ENCODE measurements around the gene ARHGEF16.

ARHGEF16 gene

DNA sequence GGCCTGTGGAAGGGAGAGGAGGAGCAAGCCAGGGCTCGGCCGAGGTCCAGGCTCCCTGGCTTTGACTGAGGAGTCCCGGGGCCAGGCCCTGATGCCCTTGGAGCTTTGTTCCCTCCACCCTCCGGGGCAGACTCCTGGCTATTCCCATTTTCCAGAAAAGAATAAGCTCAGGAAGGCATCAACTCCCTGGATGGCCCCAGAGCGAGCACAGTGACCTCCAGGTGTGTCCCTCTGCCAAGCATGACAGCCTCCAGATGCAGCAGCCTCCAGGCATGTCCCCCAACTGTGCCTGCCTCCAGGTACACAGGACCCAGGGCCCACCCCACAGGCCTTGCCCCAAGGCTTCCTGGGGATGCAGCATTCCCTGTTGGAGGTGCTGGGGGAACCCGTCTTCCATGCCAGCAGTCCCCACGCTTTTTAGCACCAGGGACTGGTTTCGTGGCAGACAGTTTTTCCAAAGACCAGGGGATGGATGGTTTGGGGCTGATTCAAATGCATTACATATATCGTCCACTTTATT is 15.7 kb upstream of the ARHGEF16 start:
- no peak for DNase-seq
- ATAC-seq: no peak

GRCh38 chr1:3439346-3440299 is 14.8 kb upstream of the ARHGEF16 start:
- DNase-seq (no peak), ATAC-seq (peak; percentile 20)

- no peak for ATAC-seq
Measured at GRCh38 chr1:3440300-3440681, 14.2 kb upstream of the ARHGEF16 start.

DNA sequence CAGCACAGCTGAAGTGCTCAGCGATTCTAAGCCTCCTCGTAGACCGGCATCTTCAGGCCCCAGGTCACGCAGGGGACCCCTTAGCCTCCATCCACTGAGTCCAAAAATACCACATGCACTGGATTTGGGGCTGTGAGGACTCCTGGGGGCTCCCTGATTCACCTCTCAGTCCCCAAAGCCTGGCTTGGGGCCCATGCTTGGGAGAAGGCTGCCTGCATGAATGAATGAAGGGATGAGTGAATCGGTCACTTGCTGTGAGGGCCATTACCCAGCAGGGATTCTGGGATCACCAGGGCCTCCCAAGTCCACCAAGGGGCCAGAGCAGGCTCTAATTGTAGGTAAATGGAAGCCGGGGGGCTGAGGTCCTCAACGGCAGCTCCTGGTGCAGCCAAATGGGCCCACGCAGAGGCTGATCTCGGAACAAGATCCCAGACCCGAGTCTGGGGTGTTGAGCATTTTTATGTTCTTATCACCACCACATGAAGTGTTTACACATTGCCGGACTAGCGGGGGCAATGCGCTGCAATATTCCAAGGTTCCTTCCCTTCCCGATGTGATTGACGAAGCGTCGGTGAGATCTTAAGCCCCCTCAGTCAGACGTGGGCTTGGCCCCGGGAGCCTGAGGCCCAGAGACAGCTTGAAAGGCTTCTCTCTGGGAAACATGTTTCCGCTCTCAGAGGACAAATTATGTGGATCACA is 13.6 kb upstream of the ARHGEF16 start:
- no peak for ATAC-seq
- DNase-seq: no peak

More at GRCh38 chr1:3440300-3440681, 14.2 kb upstream of the ARHGEF16 start:
- no peak for DNase-seq

- no peak for ATAC-seq
- no peak for DNase-seq
Measured at GRCh38 chr1:3441410-3441847, 13.0 kb upstream of the ARHGEF16 start.

- no peak for ATAC-seq
- DNase-seq: no peak
Measured at GRCh38 chr1:3441880-3442279, 12.6 kb upstream of the ARHGEF16 start.

DNA sequence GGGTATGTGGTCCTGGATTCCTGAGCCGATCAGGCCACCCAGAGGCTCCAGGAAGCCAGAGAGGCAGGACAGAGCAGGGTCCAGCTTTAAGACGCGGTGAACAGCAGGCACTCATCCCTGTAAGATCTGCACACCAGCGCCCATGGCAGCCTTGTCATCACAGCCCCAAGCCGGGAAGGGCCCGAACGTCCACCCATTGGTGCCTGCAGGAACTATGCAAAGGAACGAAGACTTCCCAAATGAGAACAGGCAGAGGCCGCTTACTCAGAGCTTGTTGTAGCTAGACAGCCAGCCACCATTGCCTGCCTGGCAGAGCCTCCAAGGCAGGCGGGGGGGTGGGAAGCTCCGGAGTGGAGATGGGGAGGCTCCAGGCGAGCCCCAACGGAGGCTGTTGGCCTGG is 12.1 kb upstream of the ARHGEF16 start:
- no peak for DNase-seq
- no peak for ATAC-seq

DNA sequence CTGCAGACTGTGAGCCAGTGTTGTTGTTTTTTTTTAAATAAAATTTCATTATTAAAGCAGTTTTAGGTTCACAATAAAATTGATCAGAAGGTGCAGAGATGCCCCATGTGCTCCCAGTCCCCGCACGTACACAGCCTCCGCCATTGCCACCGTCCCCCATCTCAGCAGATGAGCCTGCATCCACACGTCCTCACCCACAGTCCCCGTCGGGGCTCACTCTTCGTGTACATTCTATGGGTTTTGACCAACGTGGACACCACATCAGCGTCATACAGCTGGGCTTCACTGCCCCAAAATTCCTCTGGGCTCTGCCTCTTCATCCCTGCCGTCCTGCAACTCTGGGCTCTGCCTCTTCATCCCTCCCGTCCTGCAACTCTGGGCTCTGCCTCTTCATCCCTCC is 11.6 kb upstream of the ARHGEF16 start:
- no peak for DNase-seq

GRCh38 chr1:3443807-3444206 is 10.7 kb upstream of the ARHGEF16 start:
- no peak for DNase-seq
- no peak for ATAC-seq

More for the DNA sequence above, 11.6 kb upstream of the ARHGEF16 start:
- no peak for ATAC-seq

DNA sequence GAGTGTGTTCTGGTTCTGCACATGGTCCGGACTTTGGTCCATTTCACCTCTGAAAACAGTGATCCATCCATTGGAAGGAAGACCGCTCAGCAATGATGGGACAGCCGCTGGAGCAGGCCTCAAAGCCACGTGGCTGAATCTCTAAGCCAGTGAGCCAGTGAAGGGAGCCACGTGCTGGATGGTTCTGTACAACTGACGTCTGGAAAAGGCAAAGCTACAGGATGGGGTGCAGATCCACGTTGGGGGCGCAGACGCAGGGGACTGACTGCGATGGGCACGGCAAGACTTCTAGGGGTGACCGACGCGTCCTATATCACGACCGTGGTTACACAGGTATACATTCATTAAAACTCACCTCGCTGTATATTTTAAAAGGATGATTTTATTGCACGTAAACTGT is 10.2 kb upstream of the ARHGEF16 start:
- DNase-seq: no peak
- ATAC-seq: no peak

- DNase-seq (no peak), ATAC-seq (no peak)
Measured at GRCh38 chr1:3444736-3445135, 9.7 kb upstream of the ARHGEF16 start.

- no peak for ATAC-seq
- DNase-seq: no peak
Measured at GRCh38 chr1:3450202-3450863, 4.1 kb upstream of the ARHGEF16 start.

- DNase-seq (no peak), ATAC-seq (no peak)
Measured at GRCh38 chr1:3450983-3451382, 3.5 kb upstream of the ARHGEF16 start.

GRCh38 chr1:3451994-3452865 is 2.2 kb upstream of the ARHGEF16 start:
- DNase-seq: no peak
- no peak for ATAC-seq

- no peak for DNase-seq
- ATAC-seq: no peak
Measured at GRCh38 chr1:3452866-3453175, 1.6 kb upstream of the ARHGEF16 start.

- ATAC-seq (peak; percentile 67), DNase-seq (peak; percentile 78)
Measured at GRCh38 chr1:3453203-3453761, 1.2 kb upstream of the ARHGEF16 start.

DNA sequence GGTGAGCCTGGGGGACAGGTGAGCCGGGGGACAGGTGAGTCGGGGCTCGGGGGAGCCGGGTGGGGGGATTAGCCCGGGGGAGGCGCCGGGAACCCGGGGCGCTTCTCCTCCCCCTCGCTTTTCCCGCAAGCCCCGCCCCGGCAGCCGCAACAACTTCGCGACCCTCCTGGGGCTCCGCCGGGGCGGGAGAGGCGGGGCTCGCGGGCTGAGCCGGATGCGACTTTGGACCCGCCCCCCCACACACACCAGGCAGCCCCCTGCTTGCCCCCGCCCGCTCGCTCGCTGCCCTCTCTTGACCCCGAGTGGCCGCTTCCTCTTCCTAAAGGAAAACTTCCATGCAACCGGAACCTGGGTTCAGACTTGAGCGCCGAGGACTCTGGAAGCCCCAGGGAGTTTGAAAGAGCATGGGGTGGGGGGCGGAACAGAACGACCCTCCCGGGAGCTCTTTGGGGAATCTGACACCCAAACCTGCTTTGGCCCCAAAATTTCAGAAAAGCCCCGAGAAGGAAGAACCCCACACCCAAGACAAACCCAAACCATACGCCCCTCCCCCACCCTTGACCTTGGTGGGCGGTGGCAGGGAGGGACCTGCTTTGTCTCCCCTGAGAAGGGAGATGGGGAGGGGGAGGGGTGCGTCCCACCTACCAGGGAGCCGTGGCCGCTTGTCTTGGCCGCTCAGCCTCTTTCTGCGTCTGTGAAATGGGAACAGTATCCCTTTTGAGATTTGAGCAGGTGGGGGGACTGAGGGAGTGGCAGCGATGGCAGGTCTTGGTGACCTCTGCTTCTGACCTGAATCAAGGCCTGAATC is 550 bp downstream of the ARHGEF16 start:
- DNase-seq (no peak), ATAC-seq (no peak)

DNA sequence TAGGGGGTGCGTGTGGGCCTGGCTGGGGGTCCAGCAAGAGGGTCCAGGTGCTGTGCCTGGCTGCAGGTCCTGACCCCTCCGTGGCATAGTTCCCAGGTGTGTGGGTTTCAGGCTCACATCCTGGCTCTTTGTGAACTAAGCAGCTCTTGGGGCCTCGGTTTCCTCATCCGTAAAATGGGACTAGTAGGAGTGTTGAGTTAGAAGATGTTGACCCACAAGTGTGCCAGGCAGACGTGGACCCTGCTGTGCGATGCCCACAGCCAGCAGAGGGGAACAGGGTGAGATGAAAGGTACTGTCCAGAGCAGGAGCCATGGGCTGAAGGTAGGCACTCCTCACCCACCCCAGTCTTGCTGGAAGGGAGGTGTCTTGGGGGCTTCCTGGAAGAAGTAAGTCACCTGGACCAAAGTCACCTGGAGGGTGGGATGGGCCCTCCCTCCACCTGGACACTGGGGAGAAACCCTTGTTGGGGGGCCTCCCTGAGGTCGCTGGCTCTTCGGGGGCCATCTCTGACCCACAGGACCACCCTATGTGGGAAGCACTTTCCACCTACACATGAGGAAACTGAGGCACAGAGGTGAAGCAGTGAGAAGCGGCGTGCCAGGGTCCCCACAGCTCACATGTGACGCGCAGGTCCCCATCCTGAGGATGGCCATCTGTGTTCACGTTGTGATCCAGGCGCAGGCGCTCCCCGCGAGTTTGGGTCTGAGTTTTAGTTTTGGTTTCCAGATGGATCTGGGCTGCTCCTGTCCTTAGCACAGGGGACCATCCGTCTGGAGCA is 1.4 kb downstream of the ARHGEF16 start:
- ATAC-seq: no peak
- no peak for DNase-seq

DNA sequence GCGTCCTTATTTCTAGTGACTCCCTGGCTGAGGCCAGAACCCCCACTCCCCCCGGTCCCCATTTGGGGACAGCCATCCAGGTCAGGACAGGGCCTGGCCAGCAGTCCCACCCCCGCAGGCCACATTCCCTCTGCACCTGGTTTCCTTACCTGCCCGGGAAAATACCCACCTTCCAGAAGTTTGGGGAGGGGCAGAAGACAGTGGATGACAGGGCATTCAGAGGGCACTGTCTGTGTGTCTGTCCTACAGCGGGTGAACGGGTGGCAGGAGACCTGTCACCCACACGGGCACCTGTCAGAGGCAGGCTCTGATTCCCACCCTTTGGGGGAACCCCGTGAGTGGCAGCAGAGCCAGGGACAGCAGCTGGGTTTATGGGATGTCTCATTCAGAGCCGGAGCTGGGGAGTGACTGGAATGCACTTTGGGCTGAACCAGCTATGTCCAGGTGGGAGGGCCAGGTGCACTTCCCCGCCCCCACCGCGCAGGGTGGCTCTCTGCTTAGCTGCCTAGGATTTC is 2.0 kb downstream of the ARHGEF16 start:
- ATAC-seq: no peak
- no peak for DNase-seq
